ENCODE measurements around the gene SPECC1.
"Not testable (repeated sequence)": the region's sequence is repeated elsewhere in the genome, so short reads cannot be mapped to it uniquely, and the experiment has no call there.

SPECC1 gene

GRCh38 chr17:20073055-20073979 is 64.2 kb downstream of the SPECC1 start:
- DNase-seq, result peak; percentile 91

- DNase-seq, result peak; percentile 67
These were observed 64.8 kb downstream of the SPECC1 start for GRCh38 chr17:20074001-20074400.

- DNase-seq, result peak; percentile 20
These were observed 65.3 kb downstream of the SPECC1 start for GRCh38 chr17:20074489-20074888.

GRCh38 chr17:20076137-20076536 is 67.0 kb downstream of the SPECC1 start:
- not testable (repeated sequence) for DNase-seq

GRCh38 chr17:20077978-20078685 is 69.0 kb downstream of the SPECC1 start:
- no peak for DNase-seq

- no peak for DNase-seq
These were observed 71.4 kb downstream of the SPECC1 start for GRCh38 chr17:20080513-20080912.

- DNase-seq, result no peak
These were observed 74.1 kb downstream of the SPECC1 start for GRCh38 chr17:20083156-20083859.

GRCh38 chr17:20084621-20085282 is 75.6 kb downstream of the SPECC1 start:
- no peak for DNase-seq

- DNase-seq, result no peak
These were observed 76.2 kb downstream of the SPECC1 start for GRCh38 chr17:20085283-20085845.

- DNase-seq, result peak; percentile 68
These were observed 77.4 kb downstream of the SPECC1 start for GRCh38 chr17:20086416-20087076.

GRCh38 chr17:20087538-20088250 is 78.5 kb downstream of the SPECC1 start:
- DNase-seq, result no peak

GRCh38 chr17:20089756-20090547 is 80.8 kb downstream of the SPECC1 start:
- DNase-seq, result peak; percentile 54

GRCh38 chr17:20091174-20092029 is 82.2 kb downstream of the SPECC1 start:
- DNase-seq, result no peak

GRCh38 chr17:20092261-20092867 is 83.2 kb downstream of the SPECC1 start:
- DNase-seq, result no peak

- DNase-seq, result no peak
These were observed 83.9 kb downstream of the SPECC1 start for GRCh38 chr17:20092973-20093626.

GRCh38 chr17:20094777-20095176 is 85.6 kb downstream of the SPECC1 start:
- no peak for DNase-seq

- DNase-seq, result peak; percentile 47
These were observed 86.3 kb downstream of the SPECC1 start for GRCh38 chr17:20095336-20096080.

GRCh38 chr17:20096430-20096829 is 87.3 kb downstream of the SPECC1 start:
- no peak for DNase-seq
